ENCODE measurements around the gene COL16A1. TPM values are rescaled to one million over a fixed set of nuclear protein-coding genes. Genes with fewer than 3 reads are reported as not detected.

The COL16A1 gene
- total and polyA plus RNA-seq, 4 donors = 0.43 to 3.8 (median 2.3) TPM

- Histone ChIP-seq H3K9me3 (ENCODE audit: control insufficient read depth in 4 of 4, low read length in 3 of 4) (no peaks in the 10 kb centered on the region), H3K27ac (ENCODE audit: low read depth in 1 of 2, low read length in 2 of 2) (no peak overlapping the region), H3K4me1 (ENCODE audit: control insufficient read depth in 4 of 4, insufficient read depth in 4 of 4, low read length in 3 of 4) (peaks cover 6 to 10% (median 8%) of the 10 kb centered on the region in 4 donors), H3K27me3 (ENCODE audit: control insufficient read depth in 4 of 4, insufficient read depth in 4 of 4, low read length in 3 of 4) (peaks cover 0 to 6% (median 2%) of the 10 kb centered on the region in 4 donors), H3K36me3 (ENCODE audit: control insufficient read depth in 4 of 4, insufficient read depth in 3 of 4, low read depth in 1 of 4, low read length in 3 of 4) (no peaks in the 10 kb centered on the region), H3K4me3 (ENCODE audit: low read depth in 1 of 3, low read length in 3 of 3) (no peak overlapping the region), H3K9ac (ENCODE audit: low read depth in 1 of 2, low read length in 2 of 2) (no peak overlapping the region)
- WGBS = 80% methylated on average over 15 of the region's 15 CpGs
- no peak for TF ChIP-seq HNF4A (conservative IDR thresholded peaks at IDR 0.05)
- TF ChIP-seq GABPA (IDR thresholded peaks at IDR 0.05 in 1 of 2, conservative IDR thresholded peaks at IDR 0.05 in 1 of 2) = no peak
- TF ChIP-seq FOXA1 (IDR thresholded peaks at IDR 0.05) = no peak
- no peak for TF ChIP-seq JUND (IDR thresholded peaks at IDR 0.05)
- TF ChIP-seq YY1 (IDR thresholded peaks at IDR 0.05) = no peak
- TF ChIP-seq RXRA (IDR thresholded peaks at IDR 0.05) = no peak
- no peak for TF ChIP-seq NR2F2 (IDR thresholded peaks at IDR 0.05)
- no peak for TF ChIP-seq CTCF (IDR thresholded peaks at IDR 0.05; ENCODE audit: low read depth, low read length, missing input control)
- TF ChIP-seq TAF1 (conservative IDR thresholded peaks at IDR 0.05) = no peak
- TF ChIP-seq, protein P1, sequence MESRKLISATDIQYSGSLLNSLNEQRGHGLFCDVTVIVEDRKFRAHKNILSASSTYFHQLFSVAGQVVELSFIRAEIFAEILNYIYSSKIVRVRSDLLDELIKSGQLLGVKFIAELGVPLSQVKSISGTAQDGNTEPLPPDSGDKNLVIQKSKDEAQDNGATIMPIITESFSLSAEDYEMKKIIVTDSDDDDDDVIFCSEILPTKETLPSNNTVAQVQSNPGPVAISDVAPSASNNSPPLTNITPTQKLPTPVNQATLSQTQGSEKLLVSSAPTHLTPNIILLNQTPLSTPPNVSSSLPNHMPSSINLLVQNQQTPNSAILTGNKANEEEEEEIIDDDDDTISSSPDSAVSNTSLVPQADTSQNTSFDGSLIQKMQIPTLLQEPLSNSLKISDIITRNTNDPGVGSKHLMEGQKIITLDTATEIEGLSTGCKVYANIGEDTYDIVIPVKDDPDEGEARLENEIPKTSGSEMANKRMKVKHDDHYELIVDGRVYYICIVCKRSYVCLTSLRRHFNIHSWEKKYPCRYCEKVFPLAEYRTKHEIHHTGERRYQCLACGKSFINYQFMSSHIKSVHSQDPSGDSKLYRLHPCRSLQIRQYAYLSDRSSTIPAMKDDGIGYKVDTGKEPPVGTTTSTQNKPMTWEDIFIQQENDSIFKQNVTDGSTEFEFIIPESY (IDR thresholded peaks at IDR 0.05) = no peak
- TF ChIP-seq RAD21 (IDR thresholded peaks at IDR 0.05) = no peak
- TF ChIP-seq MAX (IDR thresholded peaks at IDR 0.05) = no peak
- TF ChIP-seq, protein P2, sequence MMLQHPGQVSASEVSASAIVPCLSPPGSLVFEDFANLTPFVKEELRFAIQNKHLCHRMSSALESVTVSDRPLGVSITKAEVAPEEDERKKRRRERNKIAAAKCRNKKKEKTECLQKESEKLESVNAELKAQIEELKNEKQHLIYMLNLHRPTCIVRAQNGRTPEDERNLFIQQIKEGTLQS (IDR thresholded peaks at IDR 0.05) = no peak
- TF ChIP-seq, protein P3, sequence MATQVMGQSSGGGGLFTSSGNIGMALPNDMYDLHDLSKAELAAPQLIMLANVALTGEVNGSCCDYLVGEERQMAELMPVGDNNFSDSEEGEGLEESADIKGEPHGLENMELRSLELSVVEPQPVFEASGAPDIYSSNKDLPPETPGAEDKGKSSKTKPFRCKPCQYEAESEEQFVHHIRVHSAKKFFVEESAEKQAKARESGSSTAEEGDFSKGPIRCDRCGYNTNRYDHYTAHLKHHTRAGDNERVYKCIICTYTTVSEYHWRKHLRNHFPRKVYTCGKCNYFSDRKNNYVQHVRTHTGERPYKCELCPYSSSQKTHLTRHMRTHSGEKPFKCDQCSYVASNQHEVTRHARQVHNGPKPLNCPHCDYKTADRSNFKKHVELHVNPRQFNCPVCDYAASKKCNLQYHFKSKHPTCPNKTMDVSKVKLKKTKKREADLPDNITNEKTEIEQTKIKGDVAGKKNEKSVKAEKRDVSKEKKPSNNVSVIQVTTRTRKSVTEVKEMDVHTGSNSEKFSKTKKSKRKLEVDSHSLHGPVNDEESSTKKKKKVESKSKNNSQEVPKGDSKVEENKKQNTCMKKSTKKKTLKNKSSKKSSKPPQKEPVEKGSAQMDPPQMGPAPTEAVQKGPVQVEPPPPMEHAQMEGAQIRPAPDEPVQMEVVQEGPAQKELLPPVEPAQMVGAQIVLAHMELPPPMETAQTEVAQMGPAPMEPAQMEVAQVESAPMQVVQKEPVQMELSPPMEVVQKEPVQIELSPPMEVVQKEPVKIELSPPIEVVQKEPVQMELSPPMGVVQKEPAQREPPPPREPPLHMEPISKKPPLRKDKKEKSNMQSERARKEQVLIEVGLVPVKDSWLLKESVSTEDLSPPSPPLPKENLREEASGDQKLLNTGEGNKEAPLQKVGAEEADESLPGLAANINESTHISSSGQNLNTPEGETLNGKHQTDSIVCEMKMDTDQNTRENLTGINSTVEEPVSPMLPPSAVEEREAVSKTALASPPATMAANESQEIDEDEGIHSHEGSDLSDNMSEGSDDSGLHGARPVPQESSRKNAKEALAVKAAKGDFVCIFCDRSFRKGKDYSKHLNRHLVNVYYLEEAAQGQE (IDR thresholded peaks at IDR 0.05) = no peak
- TF ChIP-seq SP1 (IDR thresholded peaks at IDR 0.05) = no peak
- no peak for TF ChIP-seq EGR1 (IDR thresholded peaks at IDR 0.05; ENCODE audit: low read depth in 2 of 2)
- no peak for TF ChIP-seq HNF4G (IDR thresholded peaks at IDR 0.05)
- no peak for TF ChIP-seq FOXA2 (IDR thresholded peaks at IDR 0.05)
- no peak for DNase-seq (ENCODE audit: low spot score)
Measured at GRCh38 chr1:31706384-31707058, 2.7 kb upstream of the COL16A1 start.

Measured in liver (tissue), 9 donors.